ENCODE measurements around the gene TTLL11. TPM values are rescaled to one million over a fixed set of nuclear protein-coding genes. Genes with fewer than 3 reads are reported as not detected.

The TTLL11 gene
- total RNA-seq, 1 experiment from 2014 or later, result 1.5 TPM

GRCh38 chr9:121774715-121775613 is 318.1 kb downstream of the TTLL11 start:
- TF ChIP-seq, protein P1, sequence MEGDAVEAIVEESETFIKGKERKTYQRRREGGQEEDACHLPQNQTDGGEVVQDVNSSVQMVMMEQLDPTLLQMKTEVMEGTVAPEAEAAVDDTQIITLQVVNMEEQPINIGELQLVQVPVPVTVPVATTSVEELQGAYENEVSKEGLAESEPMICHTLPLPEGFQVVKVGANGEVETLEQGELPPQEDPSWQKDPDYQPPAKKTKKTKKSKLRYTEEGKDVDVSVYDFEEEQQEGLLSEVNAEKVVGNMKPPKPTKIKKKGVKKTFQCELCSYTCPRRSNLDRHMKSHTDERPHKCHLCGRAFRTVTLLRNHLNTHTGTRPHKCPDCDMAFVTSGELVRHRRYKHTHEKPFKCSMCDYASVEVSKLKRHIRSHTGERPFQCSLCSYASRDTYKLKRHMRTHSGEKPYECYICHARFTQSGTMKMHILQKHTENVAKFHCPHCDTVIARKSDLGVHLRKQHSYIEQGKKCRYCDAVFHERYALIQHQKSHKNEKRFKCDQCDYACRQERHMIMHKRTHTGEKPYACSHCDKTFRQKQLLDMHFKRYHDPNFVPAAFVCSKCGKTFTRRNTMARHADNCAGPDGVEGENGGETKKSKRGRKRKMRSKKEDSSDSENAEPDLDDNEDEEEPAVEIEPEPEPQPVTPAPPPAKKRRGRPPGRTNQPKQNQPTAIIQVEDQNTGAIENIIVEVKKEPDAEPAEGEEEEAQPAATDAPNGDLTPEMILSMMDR (conservative IDR thresholded peaks at IDR 0.05), result no peak
- Histone ChIP-seq H4K91ac (ENCODE audit: insufficient read length, low read depth, low read length) (no peak overlapping the region), H2BK5ac (ENCODE audit: insufficient read length, low read length) (no peak overlapping the region), H3K56ac (ENCODE audit: insufficient read length, low read depth, low read length) (no peak overlapping the region), H3K9me3 (ENCODE audit: control insufficient read depth, low read depth, low read length) (no peaks in the 10 kb centered on the region), H2AFZ (ENCODE audit: low read length) (no peak overlapping the region), H3K79me2 (ENCODE audit: insufficient read depth, low read length) (no peaks in the 10 kb centered on the region), H3K27me3 (ENCODE audit: insufficient read depth, low read length) (no peaks in the 10 kb centered on the region), H3K23me2 (ENCODE audit: insufficient read length, low read depth, low read length, poor library complexity, severe bottlenecking) (no peaks in the 10 kb centered on the region), H3K27ac (ENCODE audit: insufficient read length, low read depth, low read length) (no peak overlapping the region), H2BK20ac (ENCODE audit: low read depth, low read length, poor library complexity, severe bottlenecking) (no peak overlapping the region), H2BK15ac (ENCODE audit: low read depth, low read length) (no peak overlapping the region), H3K4me1 (ENCODE audit: insufficient read depth, low read length) (no peaks in the 10 kb centered on the region), H3K4ac (ENCODE audit: low read depth, low read length) (no peak overlapping the region), H2BK120ac (ENCODE audit: low read depth, low read length, poor library complexity, severe bottlenecking) (no peak overlapping the region), H3K23ac (ENCODE audit: insufficient read length, low read depth, low read length) (no peak overlapping the region), H2BK12ac (ENCODE audit: insufficient read length, low read depth, low read length) (no peak overlapping the region), H3T11ph (ENCODE audit: low read length) (no peak overlapping the region), H3K4me2 (ENCODE audit: insufficient read depth, insufficient read length, low read length) (no peak overlapping the region), H2AK5ac (ENCODE audit: insufficient read length, low read length) (no peak overlapping the region), H3K14ac (ENCODE audit: insufficient read depth, low read length) (no peak overlapping the region; the same call in 1 of the 2 replicates), H4K5ac (ENCODE audit: insufficient read length, low read depth, low read length) (no peak overlapping the region), H4K8ac (replicated peaks; ENCODE audit: insufficient read length, low read depth, low read length) (no peak overlapping the region), H3K18ac (ENCODE audit: insufficient read length, low read depth, low read length) (no peak overlapping the region), H3K9ac (ENCODE audit: extremely low read depth, insufficient read length, low read length) (no peak overlapping the region), H3K79me1 (ENCODE audit: insufficient read depth, low read depth, low read length, poor library complexity, severe bottlenecking) (no peaks in the 10 kb centered on the region), H4K20me1 (ENCODE audit: control insufficient read depth, insufficient read depth, insufficient read length) (no peaks in the 10 kb centered on the region)
- Mint-ChIP-seq H3K36me3 (ENCODE audit: insufficient read depth in 1 of 3, low read depth in 3 of 3) (peaks cover 33 to 72% (median 35%) of the 10 kb centered on the region in 3 experiments; a peak in 6 of 7 replicates), H3K4me3 (no peak overlapping the region), H3K9me3 (no peaks in the 10 kb centered on the region; a peak in 1 of 5 replicates), H3K27me3 (ENCODE audit: low read depth) (no peaks in the 10 kb centered on the region), H3K4me1 (peaks cover 8 to 12% of the 10 kb centered on the region in 2 experiments), H3K27ac (peak overlapping the region in 1 of 3 experiments; percentile 67; a peak in 1 of 7 replicates)
- no peak for DNase-seq
- WGBS (ENCODE audit: extremely low coverage, insufficient read length, low lambda C conversion rate), result no CpG with 5 or more reads among the region's 26 CpGs

Data from H9 (cell line).